H9 (cell line): ENCODE measurements around the gene NAPA. TPM values are rescaled to one million over a fixed set of nuclear protein-coding genes. Genes with fewer than 3 reads are reported as not detected.

ENCODE experiments used
- DNase-seq: peaks from one replicate; pipeline ENCODE4 v3.0.0-alpha.2; 2017
- H2AFZ ChIP-seq: one replicate; pipeline ENCODE4 v1.6.1; 2013; ENCODE audit warnings: mild to moderate bottlenecking, low read length, control low read depth, moderate library complexity
- H2AK5ac ChIP-seq: 2 replicates; pipeline ENCODE4 v1.6.1; 2013; ENCODE audit warnings: low read length, control low read depth, mixed read lengths; ENCODE audit not compliant: insufficient read length
- H2BK120ac ChIP-seq: one replicate; pipeline ENCODE4 v1.6.1; 2013; ENCODE audit warnings: low read depth, mild to moderate bottlenecking, low read length, control low read depth, inconsistent platforms; ENCODE audit not compliant: poor library complexity, severe bottlenecking
- H2BK12ac ChIP-seq: 2 replicates; pipeline ENCODE4 v1.6.1; 2013; ENCODE audit warnings: low read length, control low read depth, mixed read lengths, low read depth; ENCODE audit not compliant: insufficient read length
- H2BK15ac ChIP-seq: 2 replicates; pipeline ENCODE4 v1.6.1; 2013; ENCODE audit warnings: low read depth, low read length, control low read depth
- H2BK20ac ChIP-seq: one replicate; pipeline ENCODE4 v1.6.1; 2013; ENCODE audit warnings: low read depth, mild to moderate bottlenecking, low read length, control low read depth, inconsistent platforms; ENCODE audit not compliant: poor library complexity, severe bottlenecking
- H2BK5ac ChIP-seq: 2 replicates; pipeline ENCODE4 v1.6.1; 2013; ENCODE audit warnings: low read length, control low read depth, mixed read lengths; ENCODE audit not compliant: insufficient read length
- H3K14ac ChIP-seq: 2 replicates; pipeline ENCODE4 v1.6.1; 2013; ENCODE audit warnings: low read length, control low read depth; ENCODE audit not compliant: insufficient read depth
- H3K18ac ChIP-seq: 2 replicates; pipeline ENCODE4 v1.6.1; 2013; ENCODE audit warnings: low read depth, mild to moderate bottlenecking, mixed read lengths, low read length, control low read depth; ENCODE audit not compliant: insufficient read length
- H3K23ac ChIP-seq: 2 replicates; pipeline ENCODE4 v1.6.1; 2013; ENCODE audit warnings: low read length, control low read depth, mixed read lengths, low read depth; ENCODE audit not compliant: insufficient read length
- H3K23me2 ChIP-seq: 2 replicates; pipeline ENCODE4 v1.6.1; 2013; ENCODE audit warnings: low read depth, mild to moderate bottlenecking, mixed read lengths, low read length, control low read depth; ENCODE audit not compliant: insufficient read length, poor library complexity, severe bottlenecking
- H3K27ac ChIP-seq: 2 replicates; pipeline ENCODE4 v1.5.1; 2013; ENCODE audit warnings: low read length, control low read depth, mixed read lengths, low read depth; ENCODE audit not compliant: insufficient read length
- H3K27me3 ChIP-seq: 2 replicates; pipeline ENCODE4 v1.6.1; 2013; ENCODE audit warnings: low read length, control low read depth, inconsistent platforms; ENCODE audit not compliant: insufficient read depth
- H3K4ac ChIP-seq: 2 replicates; pipeline ENCODE4 v1.6.1; 2013; ENCODE audit warnings: low read depth, mild to moderate bottlenecking, control low read depth, inconsistent platforms, low read length, moderate library complexity
- H3K4me1 ChIP-seq: 2 replicates; pipeline ENCODE4 v1.6.1; 2013; ENCODE audit warnings: low read length, control low read depth, inconsistent platforms; ENCODE audit not compliant: insufficient read depth
- H3K4me2 ChIP-seq: 2 replicates; pipeline ENCODE4 v1.6.1; 2013; ENCODE audit warnings: low read length, control low read depth, mixed read lengths; ENCODE audit not compliant: insufficient read length, insufficient read depth
- H3K56ac ChIP-seq: 2 replicates; pipeline ENCODE4 v1.6.1; 2013; ENCODE audit warnings: low read depth, mild to moderate bottlenecking, mixed read lengths, low read length, control low read depth; ENCODE audit not compliant: insufficient read length
- H3K79me1 ChIP-seq: 2 replicates; pipeline ENCODE4 v1.6.1; 2013; ENCODE audit warnings: low read depth, mild to moderate bottlenecking, moderate library complexity, low read length, control low read depth, inconsistent platforms; ENCODE audit not compliant: insufficient read depth, poor library complexity, severe bottlenecking
- H3K79me2 ChIP-seq: 2 replicates; pipeline ENCODE4 v1.6.1; 2013; ENCODE audit warnings: low read length, control low read depth, inconsistent platforms; ENCODE audit not compliant: insufficient read depth
- H3K9ac ChIP-seq: 2 replicates; pipeline ENCODE4 v1.6.1; 2013; ENCODE audit warnings: low read length, control low read depth, mixed read lengths; ENCODE audit not compliant: insufficient read length; ENCODE audit errors: extremely low read depth
- H3K9me3 ChIP-seq: one replicate; pipeline ENCODE4 v1.6.1; 2013; ENCODE audit warnings: low read depth, low read length, inconsistent platforms; ENCODE audit not compliant: control insufficient read depth
- H3T11ph ChIP-seq: one replicate; pipeline ENCODE4 v1.6.1; 2013; ENCODE audit warnings: mild to moderate bottlenecking, low read length, control low read depth, inconsistent platforms
- H4K20me1 ChIP-seq: one replicate; pipeline ENCODE4 v1.6.1; 2013; ENCODE audit not compliant: control insufficient read depth, insufficient read length, insufficient read depth
- H4K5ac ChIP-seq: 2 replicates; pipeline ENCODE4 v1.6.1; 2013; ENCODE audit warnings: low read depth, mild to moderate bottlenecking, mixed read lengths, low read length, control low read depth; ENCODE audit not compliant: insufficient read length
- H4K8ac ChIP-seq: replicated peaks from 2 replicates; pipeline ENCODE4 v1.6.1; 2013; ENCODE audit warnings: low read length, control low read depth, mixed read lengths, low read depth; ENCODE audit not compliant: insufficient read length
- H4K91ac ChIP-seq: 2 replicates; pipeline ENCODE4 v1.6.1; 2013; ENCODE audit warnings: low read depth, mild to moderate bottlenecking, moderate library complexity, mixed read lengths, low read length, control low read depth; ENCODE audit not compliant: insufficient read length
- H3K27ac Mint-ChIP-seq, 3 experiments: 2 replicates in 2 of 3; 3 replicates in 1 of 3; pipeline ENCODE4 v1.8.0; 2020 to 2021; ENCODE audit warnings: mixed read lengths in 3 of 3, mild to moderate bottlenecking in 1 of 3, moderate library complexity in 1 of 3
- H3K27me3 Mint-ChIP-seq: 2 replicates; pipeline ENCODE4 v1.8.0; 2021; ENCODE audit warnings: low read depth, mild to moderate bottlenecking, moderate library complexity, mixed read lengths
- H3K36me3 Mint-ChIP-seq, 3 experiments: 2 replicates in 2 of 3; 3 replicates in 1 of 3; pipeline ENCODE4 v1.8.0; 2020 to 2021; ENCODE audit warnings: low read depth in 3 of 3, mixed read lengths in 3 of 3; ENCODE audit not compliant: insufficient read depth in 1 of 3
- H3K4me1 Mint-ChIP-seq, 2 experiments: 2 replicates each; pipeline ENCODE4 v1.8.0; 2020; ENCODE audit warnings: mixed read lengths in 2 of 2
- H3K4me3 Mint-ChIP-seq, 2 experiments: 2 replicates in 1 of 2; 3 replicates in 1 of 2; pipeline ENCODE4 v1.8.0; 2020 to 2021; ENCODE audit warnings: mild to moderate bottlenecking in 2 of 2, mixed read lengths in 2 of 2, moderate library complexity in 1 of 2
- H3K9me3 Mint-ChIP-seq, 2 experiments: 2 replicates in 1 of 2; 3 replicates in 1 of 2; pipeline ENCODE4 v1.8.0; 2020; ENCODE audit warnings: mild to moderate bottlenecking in 2 of 2, mixed read lengths in 2 of 2, moderate library complexity in 1 of 2
- WGBS: extraction: QIAGEN DNeasy Blood & Tissue Kit; methylation state at CpG from one replicate; pipeline ENCODE4 v1.1.7; 2013; ENCODE audit warnings: missing lambda C conversion rate, low lambda C conversion rate, mixed read lengths; ENCODE audit not compliant: insufficient read length; ENCODE audit errors: extremely low coverage; 5-methylcytosine and 5-hydroxymethylcytosine counted together
- total RNA-seq: library from RNA; stranded (reverse); gene quantifications from 2 replicates; pipeline ENCODE4 v1.2.1, GENCODE V29; 2021
- TF ChIP-seq, protein P1 (sequence below): fragments of 200-600 bp; sonication (generic); conservative IDR thresholded peaks from 3 replicates; pipeline ENCODE4 v1.8.0; 2021; ENCODE audit warnings: antibody characterized with exemption, mild to moderate bottlenecking

NAPA gene
- total RNA-seq, 1 experiment from 2014 or later = 62.8 TPM

DNA sequence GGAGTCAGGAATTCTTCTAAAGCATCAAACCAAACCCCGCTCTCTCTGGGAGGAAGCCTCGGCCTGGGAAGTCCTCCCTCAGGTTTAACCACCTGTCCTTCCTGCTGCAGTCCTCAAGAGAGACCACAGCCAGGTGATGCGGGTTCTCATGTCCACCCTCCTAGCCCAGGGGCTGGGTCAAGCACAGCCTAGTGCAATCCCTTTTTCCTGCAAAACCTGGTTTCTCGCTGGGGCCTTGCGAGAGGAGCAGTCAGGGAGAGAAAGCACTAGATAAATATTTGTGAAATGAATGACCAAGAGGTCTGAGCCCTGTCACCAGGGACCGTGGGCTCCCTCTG, 45.5 kb downstream of the NAPA start:
- Histone ChIP-seq H3K9me3 (no peaks in the 10 kb centered on the region), H3K56ac (no peak overlapping the region), H2BK120ac (no peak overlapping the region), H4K8ac (no peak overlapping the region), H2BK12ac (no peak overlapping the region), H4K5ac (no peak overlapping the region), H4K91ac (no peak overlapping the region), H3T11ph (no peak overlapping the region), H2BK5ac (no peak overlapping the region), H3K4ac (no peak overlapping the region), H3K4me1 (peaks cover 7% of the 10 kb centered on the region; the same call in 1 of the 2 replicates), H3K79me2 (no peaks in the 10 kb centered on the region; the same call in 1 of the 2 replicates), H3K23ac (no peak overlapping the region), H2BK20ac (no peak overlapping the region), H3K27ac (no peak overlapping the region), H3K4me2 (no peak overlapping the region), H2AK5ac (no peak overlapping the region), H2AFZ (no peak overlapping the region), H3K9ac (no peak overlapping the region), H4K20me1 (no peaks in the 10 kb centered on the region), H3K79me1 (no peaks in the 10 kb centered on the region), H3K23me2 (peaks cover 13% of the 10 kb centered on the region), H2BK15ac (no peak overlapping the region), H3K14ac (no peak overlapping the region), H3K27me3 (no peaks in the 10 kb centered on the region), H3K18ac (peak overlapping the region; percentile 16)
- no peaks in the 10 kb centered on the region; a peak in 1 of 5 replicates for H3K9me3 Mint-ChIP-seq
- TF ChIP-seq, protein P1, sequence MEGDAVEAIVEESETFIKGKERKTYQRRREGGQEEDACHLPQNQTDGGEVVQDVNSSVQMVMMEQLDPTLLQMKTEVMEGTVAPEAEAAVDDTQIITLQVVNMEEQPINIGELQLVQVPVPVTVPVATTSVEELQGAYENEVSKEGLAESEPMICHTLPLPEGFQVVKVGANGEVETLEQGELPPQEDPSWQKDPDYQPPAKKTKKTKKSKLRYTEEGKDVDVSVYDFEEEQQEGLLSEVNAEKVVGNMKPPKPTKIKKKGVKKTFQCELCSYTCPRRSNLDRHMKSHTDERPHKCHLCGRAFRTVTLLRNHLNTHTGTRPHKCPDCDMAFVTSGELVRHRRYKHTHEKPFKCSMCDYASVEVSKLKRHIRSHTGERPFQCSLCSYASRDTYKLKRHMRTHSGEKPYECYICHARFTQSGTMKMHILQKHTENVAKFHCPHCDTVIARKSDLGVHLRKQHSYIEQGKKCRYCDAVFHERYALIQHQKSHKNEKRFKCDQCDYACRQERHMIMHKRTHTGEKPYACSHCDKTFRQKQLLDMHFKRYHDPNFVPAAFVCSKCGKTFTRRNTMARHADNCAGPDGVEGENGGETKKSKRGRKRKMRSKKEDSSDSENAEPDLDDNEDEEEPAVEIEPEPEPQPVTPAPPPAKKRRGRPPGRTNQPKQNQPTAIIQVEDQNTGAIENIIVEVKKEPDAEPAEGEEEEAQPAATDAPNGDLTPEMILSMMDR = no peak
- DNase-seq = no peak
- peaks cover 25% of the 10 kb centered on the region for H3K27me3 Mint-ChIP-seq
- peaks cover 0 to 1% (median 0%) of the 10 kb centered on the region in 3 experiments; a peak in 2 of 7 replicates for H3K36me3 Mint-ChIP-seq
- H3K27ac Mint-ChIP-seq = no peak overlapping the region
- peaks cover 27 to 47% of the 10 kb centered on the region in 2 experiments for H3K4me1 Mint-ChIP-seq
- peak overlapping the region in 1 of 2 experiments; percentile 34; a peak in 3 of 5 replicates for H3K4me3 Mint-ChIP-seq
- WGBS = no CpG with 5 or more reads among the region's 6 CpGs
